ENCODE measurements around the gene ARHGAP6.

ARHGAP6 gene

GRCh38 chrX:11205796-11206195 is 459.9 kb downstream of the ARHGAP6 start:
- Mint-ChIP-seq H3K27me3 (no peaks in the 10 kb centered on the region), H3K9me3 (no peaks in the 10 kb centered on the region), H3K27ac (no peak overlapping the region), H3K36me3 (ENCODE audit: insufficient read depth) (no peaks in the 10 kb centered on the region), H3K4me1 (ENCODE audit: low read depth in 2 of 2) (no peaks in the 10 kb centered on the region), H3K4me3 (no peak overlapping the region)
- DNase-seq (no peak), ATAC-seq (replicated peaks) (no peak)

- Mint-ChIP-seq H3K27me3 (no peaks in the 10 kb centered on the region), H3K4me1 (ENCODE audit: low read depth in 2 of 2) (no peaks in the 10 kb centered on the region), H3K27ac (no peak overlapping the region), H3K4me3 (no peak overlapping the region), H3K36me3 (ENCODE audit: insufficient read depth) (no peaks in the 10 kb centered on the region), H3K9me3 (no peaks in the 10 kb centered on the region)
- DNase-seq (no peak), ATAC-seq (replicated peaks) (no peak)
These were observed 468.0 kb downstream of the ARHGAP6 start for GRCh38 chrX:11197671-11198070.

- H3K36me3 Mint-ChIP-seq (ENCODE audit: insufficient read depth), result no peaks in the 10 kb centered on the region
- no peak overlapping the region for H3K4me3 Mint-ChIP-seq
- H3K27ac Mint-ChIP-seq, result no peak overlapping the region
- ATAC-seq (replicated peaks) (no peak), DNase-seq (no peak)
- H3K9me3 Mint-ChIP-seq, result no peaks in the 10 kb centered on the region
- H3K27me3 Mint-ChIP-seq, result no peaks in the 10 kb centered on the region
- no peaks in the 10 kb centered on the region for H3K4me1 Mint-ChIP-seq (ENCODE audit: low read depth in 2 of 2)
These were observed 469.2 kb downstream of the ARHGAP6 start for GRCh38 chrX:11196476-11196875.

DNA sequence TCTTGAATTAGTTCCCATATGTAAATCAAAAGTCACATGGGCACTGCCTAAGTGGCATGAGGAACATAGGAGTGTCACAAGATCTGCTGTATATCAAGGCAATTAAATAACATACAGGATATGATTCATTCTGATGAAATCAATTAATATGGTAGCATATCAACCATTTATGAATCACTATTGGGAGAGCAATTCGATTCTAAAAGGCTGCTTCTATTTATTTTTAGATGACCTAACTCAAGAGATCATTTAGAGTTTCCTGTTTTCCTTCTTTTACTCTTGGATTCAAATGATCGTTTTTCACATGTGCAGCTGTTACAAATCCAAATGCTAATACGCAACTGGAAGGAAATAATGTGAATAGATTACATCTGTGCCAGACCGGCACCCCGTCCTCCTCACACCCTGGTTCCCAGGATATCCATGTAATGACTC is 472.7 kb downstream of the ARHGAP6 start:
- Mint-ChIP-seq H3K27ac (no peak overlapping the region), H3K9me3 (no peaks in the 10 kb centered on the region), H3K4me1 (ENCODE audit: low read depth in 2 of 2) (no peaks in the 10 kb centered on the region), H3K36me3 (ENCODE audit: insufficient read depth) (no peaks in the 10 kb centered on the region), H3K4me3 (no peak overlapping the region), H3K27me3 (no peaks in the 10 kb centered on the region)
- DNase-seq (no peak), ATAC-seq (replicated peaks) (no peak)

GRCh38 chrX:11190745-11191510 is 474.8 kb downstream of the ARHGAP6 start:
- no peak overlapping the region for H3K4me3 Mint-ChIP-seq
- no peak for ATAC-seq (replicated peaks)
- no peak for DNase-seq
- no peaks in the 10 kb centered on the region for H3K36me3 Mint-ChIP-seq (ENCODE audit: insufficient read depth)
- H3K9me3 Mint-ChIP-seq, result no peaks in the 10 kb centered on the region
- H3K4me1 Mint-ChIP-seq (ENCODE audit: low read depth in 2 of 2), result no peaks in the 10 kb centered on the region
- peaks cover 0 to 6% of the 10 kb centered on the region in 2 donors for H3K27me3 Mint-ChIP-seq
- H3K27ac Mint-ChIP-seq, result no peak overlapping the region

DNA sequence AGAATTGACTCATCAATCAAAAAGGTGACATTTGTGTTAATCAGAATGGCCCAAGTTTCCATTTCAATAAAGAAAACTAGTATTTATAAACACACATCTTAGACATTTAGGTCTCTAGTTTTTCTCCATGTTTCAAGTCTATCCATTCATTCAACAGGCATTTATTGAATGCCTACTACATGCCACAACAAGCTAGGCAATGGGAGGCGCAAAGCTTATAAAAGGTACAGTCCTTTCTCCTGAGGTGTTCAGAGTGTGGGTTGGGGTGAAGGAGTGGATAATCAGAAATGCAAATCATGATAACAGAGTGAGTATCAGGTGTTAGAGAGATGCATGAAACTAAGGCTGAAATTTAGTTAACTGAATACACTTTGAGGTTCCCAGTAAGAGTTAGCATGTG is 476.6 kb downstream of the ARHGAP6 start:
- no peak overlapping the region for H3K27ac Mint-ChIP-seq
- ATAC-seq (replicated peaks), result no peak
- no peaks in the 10 kb centered on the region for H3K4me1 Mint-ChIP-seq (ENCODE audit: low read depth in 2 of 2)
- DNase-seq, result no peak
- peaks cover 0 to 6% of the 10 kb centered on the region in 2 donors for H3K27me3 Mint-ChIP-seq
- H3K4me3 Mint-ChIP-seq, result no peak overlapping the region
- no peaks in the 10 kb centered on the region for H3K36me3 Mint-ChIP-seq (ENCODE audit: insufficient read depth)
- H3K9me3 Mint-ChIP-seq, result no peaks in the 10 kb centered on the region

DNA sequence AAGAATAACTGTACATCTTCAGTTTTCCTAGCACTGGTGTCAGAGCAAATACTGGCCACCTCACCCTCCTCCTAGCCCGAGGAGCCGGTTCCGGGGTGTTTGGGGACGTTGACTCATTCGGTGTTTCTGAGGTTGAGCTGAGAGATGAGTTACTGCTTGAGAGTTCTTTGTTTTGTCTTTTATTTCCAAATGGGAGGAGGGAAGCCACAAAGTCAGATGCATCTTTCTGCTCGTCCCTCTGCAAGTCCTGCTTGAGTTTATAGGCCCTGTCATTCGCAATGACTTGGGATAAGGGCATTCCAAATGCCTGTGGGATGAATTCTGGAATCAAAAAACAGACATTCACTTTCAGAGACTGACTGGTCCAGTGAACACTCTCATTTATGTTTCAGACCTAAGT is 477.1 kb downstream of the ARHGAP6 start:
- no peak for ATAC-seq (replicated peaks)
- H3K4me3 Mint-ChIP-seq, result no peak overlapping the region
- H3K27ac Mint-ChIP-seq, result no peak overlapping the region
- H3K36me3 Mint-ChIP-seq (ENCODE audit: insufficient read depth), result no peaks in the 10 kb centered on the region
- DNase-seq, result no peak
- peaks cover 3 to 6% of the 10 kb centered on the region in 2 donors for H3K27me3 Mint-ChIP-seq
- H3K4me1 Mint-ChIP-seq (ENCODE audit: low read depth in 2 of 2), result no peaks in the 10 kb centered on the region
- H3K9me3 Mint-ChIP-seq, result no peaks in the 10 kb centered on the region

DNA sequence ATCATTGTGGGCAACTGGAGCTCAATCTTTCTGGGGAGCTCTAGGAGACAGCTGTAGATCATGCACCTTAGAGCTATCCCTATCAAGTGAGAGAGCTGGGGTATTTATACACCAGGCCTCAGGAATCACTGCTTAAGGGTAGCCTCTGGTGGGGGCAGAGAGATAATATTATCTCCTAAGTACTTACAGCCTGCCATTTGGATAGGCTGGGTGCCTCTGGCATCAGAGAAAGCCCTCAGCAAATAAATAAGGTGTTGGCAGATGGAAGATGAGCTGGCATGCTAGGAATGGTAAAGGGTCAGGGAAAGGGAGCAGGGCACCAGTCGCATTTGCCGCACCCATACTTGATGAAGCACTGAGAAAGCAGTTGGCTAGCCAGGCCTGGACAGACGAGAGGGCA is 478.7 kb downstream of the ARHGAP6 start:
- Mint-ChIP-seq H3K36me3 (ENCODE audit: insufficient read depth) (no peaks in the 10 kb centered on the region), H3K9me3 (no peaks in the 10 kb centered on the region), H3K4me1 (ENCODE audit: low read depth in 2 of 2) (no peaks in the 10 kb centered on the region), H3K27me3 (peaks cover 6 to 9% of the 10 kb centered on the region in 2 donors), H3K27ac (no peak overlapping the region), H3K4me3 (no peak overlapping the region)
- ATAC-seq (replicated peaks), result no peak
- DNase-seq, result no peak

GRCh38 chrX:11185861-11186260 is 479.9 kb downstream of the ARHGAP6 start:
- DNase-seq, result no peak
- no peak overlapping the region for H3K4me3 Mint-ChIP-seq
- H3K27me3 Mint-ChIP-seq, result peaks cover 6 to 9% of the 10 kb centered on the region in 2 donors
- no peak overlapping the region for H3K27ac Mint-ChIP-seq
- no peaks in the 10 kb centered on the region for H3K9me3 Mint-ChIP-seq
- H3K4me1 Mint-ChIP-seq (ENCODE audit: low read depth in 2 of 2), result no peaks in the 10 kb centered on the region
- ATAC-seq (replicated peaks), result no peak
- no peaks in the 10 kb centered on the region for H3K36me3 Mint-ChIP-seq (ENCODE audit: insufficient read depth)

DNA sequence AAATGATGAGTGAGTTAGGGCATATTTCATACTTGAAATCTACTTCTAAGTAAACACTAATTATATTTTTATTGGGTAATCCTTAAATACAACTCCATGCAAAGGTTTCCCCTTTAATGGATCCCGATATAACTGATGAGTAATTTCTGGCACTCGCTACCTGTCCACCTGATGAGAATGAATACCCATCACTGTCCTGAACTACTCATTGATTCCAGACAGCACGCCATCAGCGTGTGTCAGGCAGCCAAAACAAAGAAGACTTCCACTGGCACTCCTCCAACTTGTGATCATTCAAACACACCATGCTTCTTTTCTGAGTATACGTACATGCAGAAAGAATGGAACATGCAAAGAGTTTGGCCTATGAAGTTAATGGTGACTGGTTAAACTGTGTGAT is 485.1 kb downstream of the ARHGAP6 start:
- H3K9me3 Mint-ChIP-seq, result no peaks in the 10 kb centered on the region
- ATAC-seq (replicated peaks), result no peak
- no peaks in the 10 kb centered on the region for H3K4me1 Mint-ChIP-seq (ENCODE audit: low read depth in 2 of 2)
- H3K36me3 Mint-ChIP-seq (ENCODE audit: insufficient read depth), result no peaks in the 10 kb centered on the region
- H3K27ac Mint-ChIP-seq, result no peak overlapping the region
- DNase-seq, result no peak
- peaks cover 0 to 9% of the 10 kb centered on the region in 2 donors for H3K27me3 Mint-ChIP-seq
- no peak overlapping the region for H3K4me3 Mint-ChIP-seq

DNA sequence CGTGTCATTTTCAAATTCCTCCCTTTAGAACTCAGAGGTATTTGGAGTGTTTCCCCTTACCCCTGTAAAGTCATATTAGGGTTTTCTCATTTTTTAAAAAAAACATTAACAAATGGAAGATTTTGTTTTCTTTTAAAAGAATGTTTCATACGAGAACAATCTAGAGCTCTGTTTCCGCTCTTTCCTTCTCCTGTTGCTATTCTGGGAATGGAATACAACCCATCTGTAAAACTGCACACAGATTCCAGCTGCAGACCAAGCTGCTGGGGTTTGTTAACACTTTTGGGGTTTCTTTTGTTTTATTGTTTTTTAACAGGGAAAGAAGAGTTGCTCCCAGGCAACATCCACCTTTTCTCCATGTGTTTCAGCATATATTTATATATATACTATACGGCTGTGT is 493.3 kb downstream of the ARHGAP6 start:
- Mint-ChIP-seq H3K27me3 (peaks cover 0 to 13% of the 10 kb centered on the region in 2 donors), H3K4me3 (no peak overlapping the region), H3K9me3 (no peaks in the 10 kb centered on the region), H3K4me1 (ENCODE audit: low read depth in 2 of 2) (no peaks in the 10 kb centered on the region), H3K27ac (no peak overlapping the region), H3K36me3 (ENCODE audit: insufficient read depth) (no peaks in the 10 kb centered on the region)
- DNase-seq (no peak), ATAC-seq (replicated peaks) (no peak)

GRCh38 chrX:11171956-11172355 is 493.8 kb downstream of the ARHGAP6 start:
- Mint-ChIP-seq H3K27ac (no peak overlapping the region), H3K4me3 (no peak overlapping the region), H3K27me3 (peaks cover 0 to 13% of the 10 kb centered on the region in 2 donors), H3K9me3 (no peaks in the 10 kb centered on the region), H3K36me3 (ENCODE audit: insufficient read depth) (no peaks in the 10 kb centered on the region), H3K4me1 (ENCODE audit: low read depth in 2 of 2) (no peaks in the 10 kb centered on the region)
- DNase-seq (no peak), ATAC-seq (replicated peaks) (no peak)

- DNase-seq (no peak), ATAC-seq (replicated peaks) (no peak)
- Mint-ChIP-seq H3K36me3 (ENCODE audit: insufficient read depth) (no peaks in the 10 kb centered on the region), H3K4me3 (no peak overlapping the region), H3K4me1 (ENCODE audit: low read depth in 2 of 2) (no peaks in the 10 kb centered on the region), H3K27ac (no peak overlapping the region), H3K27me3 (no peaks in the 10 kb centered on the region), H3K9me3 (no peaks in the 10 kb centered on the region)
These were observed 501.3 kb downstream of the ARHGAP6 start for GRCh38 chrX:11164433-11164832.

- ATAC-seq (replicated peaks) (no peak), DNase-seq (no peak)
- no peaks in the 10 kb centered on the region for H3K9me3 Mint-ChIP-seq
- H3K4me1 Mint-ChIP-seq (ENCODE audit: low read depth in 2 of 2), result no peaks in the 10 kb centered on the region
- no peaks in the 10 kb centered on the region for H3K27me3 Mint-ChIP-seq
- H3K27ac Mint-ChIP-seq, result no peak overlapping the region
- H3K4me3 Mint-ChIP-seq, result no peak overlapping the region
- H3K36me3 Mint-ChIP-seq (ENCODE audit: insufficient read depth), result no peaks in the 10 kb centered on the region
These were observed 506.6 kb downstream of the ARHGAP6 start for GRCh38 chrX:11159149-11159548.

Data from effector memory CD8-positive, alpha-beta T cell (primary cell).